GM23338 (cell line): ENCODE data around the gene TENM4.

Experiments used
- CREB1 ChIP-seq: fragments of 250-450 bp; sonication (Bioruptor Pico); IDR thresholded peaks from 2 replicates; pipeline ENCODE4 v1.5.0; 2020; ENCODE audit warnings: low read depth, mild to moderate bottlenecking, moderate library complexity
- CTCF ChIP-seq, 2 experiments: fragments of 200-600 bp in 1 of 2; sonication (generic) in 1 of 2; conservative IDR thresholded peaks; 2 replicates each; pipeline versions ENCODE4 v1.5.1 to v1.6.1; 2016 to 2017; ENCODE audit warnings: antibody characterized with exemption in 2 of 2, low read depth in 2 of 2, mild to moderate bottlenecking in 2 of 2, moderate library complexity in 1 of 2
- EZH2 ChIP-seq: fragments of 200-600 bp; sonication (generic); IDR thresholded peaks from one replicate; pipeline ENCODE4 v1.8.0; 2017; ENCODE audit warnings: antibody characterized with exemption, mild to moderate bottlenecking, low read depth; ENCODE audit not compliant: unreplicated experiment
- EZH2phosphoT487 ChIP-seq: fragments of 200-600 bp; sonication (generic); IDR thresholded peaks from one replicate; pipeline ENCODE4 v1.8.1; 2018; ENCODE audit warnings: antibody characterized with exemption; ENCODE audit not compliant: unreplicated experiment
- JUNB ChIP-seq: IDR thresholded peaks from one replicate; pipeline ENCODE4 v1.6.1; 2016; ENCODE audit warnings: antibody characterized with exemption; ENCODE audit not compliant: unreplicated experiment
- NANOG ChIP-seq: IDR thresholded peaks from 2 replicates; pipeline ENCODE4 v1.6.1; 2016; ENCODE audit warnings: antibody characterized with exemption, borderline replicate concordance
- POLR2AphosphoS5 ChIP-seq: IDR thresholded peaks from 2 replicates; pipeline ENCODE4 v1.6.1; 2016; ENCODE audit warnings: antibody characterized with exemption, low read depth
- REST ChIP-seq: IDR thresholded peaks from one replicate; pipeline ENCODE4 v1.6.1; 2018; ENCODE audit warnings: antibody characterized with exemption; ENCODE audit not compliant: unreplicated experiment
- STAT1 ChIP-seq: IDR thresholded peaks from one replicate; pipeline ENCODE4 v1.6.1; 2016; ENCODE audit warnings: antibody characterized with exemption; ENCODE audit not compliant: unreplicated experiment
- ZNF114 ChIP-seq: fragments of 250-450 bp; sonication (Bioruptor Pico); IDR thresholded peaks from 2 replicates; pipeline ENCODE4 v1.5.0; 2020; ENCODE audit warnings: mild to moderate bottlenecking, moderate library complexity
- ZNF331 ChIP-seq: fragments of 250-450 bp; sonication (Bioruptor Pico); IDR thresholded peaks from 2 replicates; pipeline ENCODE4 v1.5.0; 2020; ENCODE audit warnings: low read depth, mild to moderate bottlenecking, moderate library complexity
- ZNF462 ChIP-seq: fragments of 250-450 bp; sonication (Bioruptor Pico); IDR thresholded peaks from 2 replicates; pipeline ENCODE4 v1.5.0; 2020; ENCODE audit warnings: mild to moderate bottlenecking, moderate library complexity
- TF ChIP-seq, protein P1 (sequence below): IDR thresholded peaks from 2 replicates; pipeline ENCODE4 v1.6.1; 2016; ENCODE audit warnings: antibody characterized with exemption

GRCh38 chr11:79019277-79019676 is 421.6 kb downstream of the TENM4 start:
- TF ChIP-seq CTCF (conservative IDR thresholded peaks at IDR 0.05; ENCODE audit: low read depth in 2 of 2): no peak
- no peak for TF ChIP-seq EZH2
- TF ChIP-seq EZH2phosphoT487: no peak
- TF ChIP-seq JUNB: no peak
- TF ChIP-seq REST: no peak
- no peak for TF ChIP-seq STAT1
- TF ChIP-seq, protein P1, sequence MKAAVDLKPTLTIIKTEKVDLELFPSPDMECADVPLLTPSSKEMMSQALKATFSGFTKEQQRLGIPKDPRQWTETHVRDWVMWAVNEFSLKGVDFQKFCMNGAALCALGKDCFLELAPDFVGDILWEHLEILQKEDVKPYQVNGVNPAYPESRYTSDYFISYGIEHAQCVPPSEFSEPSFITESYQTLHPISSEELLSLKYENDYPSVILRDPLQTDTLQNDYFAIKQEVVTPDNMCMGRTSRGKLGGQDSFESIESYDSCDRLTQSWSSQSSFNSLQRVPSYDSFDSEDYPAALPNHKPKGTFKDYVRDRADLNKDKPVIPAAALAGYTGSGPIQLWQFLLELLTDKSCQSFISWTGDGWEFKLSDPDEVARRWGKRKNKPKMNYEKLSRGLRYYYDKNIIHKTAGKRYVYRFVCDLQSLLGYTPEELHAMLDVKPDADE: no peak
- no peak for TF ChIP-seq POLR2AphosphoS5
- TF ChIP-seq ZNF331 (CRISPR knock-in tag): no peak
- no peak for TF ChIP-seq CREB1 (CRISPR knock-in tag)
- no peak for TF ChIP-seq ZNF462 (CRISPR knock-in tag)
- TF ChIP-seq NANOG: no peak
- no peak for TF ChIP-seq ZNF114
